Stimulated activated CD8-positive, alpha-beta memory T cell treated with anti-CD3 and anti-CD28 coated beads, Interleukin-2, amount 100 ng/mL, for 48 hours (primary cell): ENCODE data around the gene CALN1.
"Not testable (repeated sequence)": the region's sequence is repeated elsewhere in the genome, so short reads cannot be mapped to it uniquely, and the experiment has no call there.

Experiments
- DNase-seq, 2 donors: peaks; one replicate each; pipeline ENCODE4 v3.0.0-alpha.2; 2020; ENCODE audit warnings: low read depth in 2 of 2

CALN1 gene

DNA sequence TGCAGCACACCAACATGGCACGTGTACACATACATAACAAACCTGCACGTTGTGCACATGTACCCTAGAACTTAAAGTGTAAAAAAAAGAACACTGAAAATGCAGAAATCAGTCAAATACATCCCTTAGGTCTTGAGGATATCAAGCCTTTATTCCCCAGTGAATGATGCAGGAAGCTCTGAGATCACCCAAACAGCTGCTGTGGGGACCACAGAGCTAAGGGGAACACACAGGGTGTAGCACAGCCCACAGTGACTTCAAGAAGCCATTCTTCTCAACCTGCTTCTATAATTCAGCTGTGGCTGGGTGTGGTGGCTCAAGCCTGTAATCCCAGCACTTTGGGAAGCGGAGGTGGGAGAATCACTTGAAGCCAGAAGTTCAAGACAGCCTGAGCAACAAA lies 314.9 kb downstream of the CALN1 start:
- DNase-seq = no peak

DNA sequence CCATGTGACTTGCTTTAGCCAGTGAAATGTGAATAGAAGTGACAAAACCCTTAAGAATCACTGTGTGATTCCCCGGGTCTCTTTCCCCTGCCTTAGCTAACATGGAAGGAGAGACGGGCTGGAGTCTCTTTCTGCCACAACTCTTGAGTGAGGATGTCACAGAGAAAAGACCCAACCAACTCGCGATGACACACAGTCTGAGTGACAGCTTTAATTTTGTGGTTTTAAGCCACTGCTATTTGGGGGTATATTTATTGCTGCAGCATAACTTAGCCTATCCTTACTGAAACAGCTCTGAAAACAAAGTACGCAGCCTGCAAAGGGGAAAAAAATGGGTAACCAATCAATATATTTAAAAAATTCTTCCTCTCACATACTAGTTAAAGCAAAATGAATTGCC lies 319.4 kb downstream of the CALN1 start:
- DNase-seq = no peak

DNA sequence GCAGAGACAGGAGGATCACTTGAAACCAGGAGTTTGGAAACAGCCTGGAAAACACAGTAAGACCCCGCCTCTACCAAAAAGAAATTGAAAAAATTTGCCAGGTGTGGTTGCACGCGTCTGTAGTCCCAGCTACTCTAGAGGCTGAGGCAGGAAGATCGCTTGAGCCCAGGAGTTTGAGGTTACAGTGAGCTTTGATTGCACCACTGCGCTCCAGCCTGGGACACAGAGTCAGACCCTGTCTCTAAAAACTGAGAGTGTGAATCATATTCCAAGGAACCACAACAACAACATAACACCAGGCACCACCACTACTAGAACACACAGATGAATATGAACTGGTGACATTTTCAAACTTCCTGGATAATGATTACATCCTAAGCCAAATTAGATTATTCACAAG lies 324.2 kb downstream of the CALN1 start:
- no peak for DNase-seq

DNA sequence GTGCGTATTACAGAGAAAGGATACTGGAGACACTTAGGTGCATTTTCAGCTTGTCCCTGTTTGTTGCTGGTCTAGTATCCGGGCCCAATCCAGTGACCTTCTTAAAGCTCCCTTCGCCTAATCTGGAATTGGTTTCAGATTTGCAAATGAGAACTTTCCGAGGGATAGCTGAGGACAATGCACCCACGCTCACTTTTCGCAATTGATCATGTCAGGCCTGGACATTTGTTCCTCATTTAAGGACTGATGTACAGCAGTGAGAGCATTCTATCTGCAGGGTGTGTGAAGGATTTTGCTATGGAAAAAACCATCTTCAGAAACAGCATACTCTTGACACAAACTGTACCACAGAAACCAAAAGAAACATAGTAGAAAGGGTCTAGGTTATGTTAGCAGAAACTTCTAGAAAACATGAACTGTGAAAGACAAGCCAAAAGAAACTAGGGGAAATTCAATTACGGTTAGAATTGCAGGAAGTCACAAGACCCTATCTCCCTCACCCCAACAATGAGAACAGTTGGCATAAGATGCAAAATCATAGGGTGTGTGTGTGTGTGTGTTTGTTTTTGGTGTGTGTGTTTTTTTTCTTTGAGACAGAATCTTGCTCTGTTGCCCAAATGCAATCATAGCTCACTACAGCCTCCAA lies 331.1 kb downstream of the CALN1 start:
- DNase-seq = no peak

DNA sequence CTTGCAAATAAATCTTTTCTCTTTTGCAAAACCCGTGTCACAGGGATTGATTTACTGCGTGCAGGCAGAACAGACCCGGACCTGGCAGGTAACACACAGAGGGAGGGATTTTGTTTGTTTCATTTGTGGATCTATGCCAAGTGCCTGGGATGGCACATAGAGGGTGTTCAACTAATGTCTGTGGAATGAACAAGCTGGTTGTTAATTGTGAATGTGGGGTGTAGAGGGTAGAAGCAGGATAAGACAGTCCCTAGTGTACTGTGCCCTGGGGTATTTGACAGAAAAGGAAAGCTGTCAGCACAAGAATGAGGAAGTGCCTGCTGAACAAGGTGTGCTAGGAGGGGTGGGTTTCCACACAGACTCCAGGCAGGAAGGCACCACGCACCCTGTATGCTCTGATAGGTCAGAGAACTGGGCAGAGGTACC lies 331.8 kb downstream of the CALN1 start:
- DNase-seq = no peak

DNA sequence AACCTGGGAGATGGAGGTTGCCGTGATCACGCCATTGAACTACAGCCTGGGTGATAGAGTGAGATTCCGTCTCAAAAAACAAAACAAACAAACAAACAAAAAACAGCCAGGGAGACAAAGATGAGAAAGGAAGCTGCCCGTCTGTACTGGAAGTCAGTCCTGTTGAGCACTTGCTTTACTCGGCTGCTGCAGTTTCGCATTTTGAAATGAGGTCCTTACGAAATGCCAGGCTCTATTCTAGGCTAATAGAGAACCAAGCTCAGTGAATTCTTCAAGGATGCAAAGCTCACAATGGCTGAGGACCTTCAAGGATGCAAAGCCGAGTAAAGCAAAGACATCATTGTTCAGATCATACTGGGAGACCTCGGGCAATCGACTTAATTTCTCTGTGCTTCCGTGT lies 333.3 kb downstream of the CALN1 start:
- no peak for DNase-seq

DNA sequence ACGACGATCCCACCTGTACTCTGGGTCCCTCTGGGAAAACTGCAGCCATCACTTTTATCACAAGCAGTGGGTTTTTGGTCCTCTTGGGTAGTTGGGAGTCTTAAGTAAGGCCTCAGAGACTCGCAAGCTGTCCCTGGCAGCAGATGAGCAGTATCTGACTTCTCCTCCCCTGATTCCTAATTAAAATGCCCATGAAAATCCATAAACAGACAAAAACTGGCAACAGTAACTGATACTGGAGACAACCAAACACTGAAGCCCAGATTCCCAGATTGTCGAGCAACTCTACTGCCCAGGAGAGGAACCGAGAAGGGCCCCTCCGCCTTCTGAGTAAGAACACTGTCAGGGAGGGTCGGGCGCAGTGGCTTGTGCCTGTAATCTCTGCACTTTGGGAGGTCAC lies 333.8 kb downstream of the CALN1 start:
- DNase-seq = no peak

DNA sequence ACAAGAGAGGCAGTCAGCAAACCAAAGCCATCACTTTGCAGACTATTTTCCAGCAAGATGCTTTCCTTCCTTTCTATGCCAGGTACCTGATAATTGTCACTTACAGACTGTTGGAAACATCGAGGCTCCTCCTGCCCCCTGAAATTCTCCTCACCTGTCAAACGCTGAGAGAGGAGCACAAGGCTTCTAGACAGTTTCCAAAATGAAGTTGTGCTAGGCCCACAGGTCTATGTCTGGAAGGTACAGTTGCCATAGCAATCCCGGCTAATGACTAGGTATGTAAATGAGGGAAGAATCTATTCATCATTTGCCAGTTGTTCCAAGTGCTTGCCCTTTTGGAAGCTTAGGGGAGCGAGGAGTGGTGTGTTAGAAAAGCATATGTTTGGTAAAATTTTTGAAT lies 334.4 kb downstream of the CALN1 start:
- no peak for DNase-seq

DNA sequence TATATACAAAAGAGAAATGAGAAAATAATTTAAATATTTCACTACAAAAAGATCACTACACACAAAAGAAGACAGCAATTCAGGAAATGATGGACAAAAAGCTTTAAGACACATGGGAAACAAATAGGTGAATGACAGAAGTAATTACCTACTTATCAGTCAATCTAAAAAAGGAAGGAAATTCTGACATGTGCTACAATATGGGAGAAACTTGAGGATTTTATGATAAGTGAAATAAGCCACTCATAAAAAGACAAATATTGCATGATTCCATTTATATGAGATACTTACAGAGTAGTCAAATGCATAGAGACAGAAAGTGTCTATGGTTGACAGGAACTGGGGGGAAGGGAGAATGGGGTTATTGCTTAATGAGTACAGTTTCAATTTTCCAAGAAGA lies 339.2 kb downstream of the CALN1 start:
- no peak for DNase-seq

DNA sequence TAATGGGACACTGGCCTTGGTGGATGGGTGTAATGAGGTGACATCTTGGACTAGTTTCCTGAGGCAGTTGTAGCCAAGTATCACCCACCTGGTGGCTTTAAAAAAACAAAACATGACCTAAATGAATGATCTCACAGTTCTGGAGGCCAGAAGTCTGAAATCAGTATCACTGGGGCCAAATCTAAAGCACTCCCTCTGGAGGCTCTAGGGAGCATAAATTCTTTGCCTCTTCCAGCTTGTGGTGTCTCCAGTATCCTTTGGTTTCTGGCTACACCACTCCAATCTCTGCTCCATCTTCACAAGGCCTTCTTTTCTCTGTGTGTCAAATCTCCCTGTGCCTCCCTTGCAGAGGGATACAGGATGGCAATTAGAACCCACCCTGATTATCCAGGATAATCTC lies 342.9 kb downstream of the CALN1 start:
- DNase-seq = no peak

DNA sequence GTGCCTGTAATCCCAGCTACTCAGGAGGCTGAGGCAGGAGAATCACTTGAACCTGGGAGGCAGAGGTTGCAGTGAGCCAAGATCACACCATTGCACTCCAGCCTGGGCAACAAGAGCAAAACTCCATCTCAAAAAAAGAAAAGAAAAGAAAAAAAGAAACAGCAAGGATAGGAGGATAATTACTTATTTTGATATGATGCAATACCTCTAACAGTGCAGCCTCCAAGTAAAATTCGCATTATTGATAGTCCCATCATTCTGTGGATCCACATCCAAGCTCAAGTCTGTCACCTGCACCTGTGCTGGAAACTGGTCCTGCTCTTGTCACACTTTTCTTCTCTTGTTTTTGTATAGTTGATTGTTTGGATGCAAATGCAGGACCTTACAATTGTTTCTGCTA lies 346.4 kb downstream of the CALN1 start:
- DNase-seq = not testable (repeated sequence)

DNA sequence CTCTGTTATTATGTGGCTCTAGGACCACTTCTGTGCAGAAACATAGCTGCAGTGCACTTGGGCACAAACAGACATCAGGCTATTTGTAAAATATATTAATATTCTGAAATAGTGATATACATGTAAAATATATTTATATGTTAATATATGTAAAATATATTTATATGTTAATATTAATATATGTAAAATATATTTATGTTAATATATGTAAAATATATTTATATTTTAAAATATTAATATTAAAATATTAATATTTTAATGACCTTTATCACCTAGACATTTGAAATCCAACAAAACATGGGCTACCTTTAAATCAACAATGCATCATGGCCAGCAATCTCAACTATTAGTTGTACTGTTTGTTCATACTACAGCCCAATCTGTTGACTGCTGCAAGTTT lies 347.2 kb downstream of the CALN1 start:
- DNase-seq = no peak

DNA sequence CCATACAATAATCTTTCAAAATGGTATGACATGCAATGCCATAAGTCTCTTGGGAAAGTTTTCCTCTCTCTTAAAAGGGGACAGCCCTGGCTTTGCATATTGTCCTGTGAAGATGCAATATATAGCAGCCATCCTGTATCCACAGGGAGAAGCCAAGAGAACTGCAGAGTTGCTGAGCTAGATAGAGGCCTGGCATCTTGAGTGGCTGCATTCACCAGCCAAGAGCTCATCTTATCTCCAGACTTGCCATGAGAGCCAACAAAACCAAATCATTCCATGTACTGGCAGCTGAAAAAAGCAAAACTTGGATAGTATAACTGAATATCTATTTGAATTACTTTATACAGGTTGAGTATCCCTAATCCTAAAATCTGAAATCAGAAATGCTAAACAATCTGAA lies 348.8 kb downstream of the CALN1 start:
- DNase-seq = no peak

DNA sequence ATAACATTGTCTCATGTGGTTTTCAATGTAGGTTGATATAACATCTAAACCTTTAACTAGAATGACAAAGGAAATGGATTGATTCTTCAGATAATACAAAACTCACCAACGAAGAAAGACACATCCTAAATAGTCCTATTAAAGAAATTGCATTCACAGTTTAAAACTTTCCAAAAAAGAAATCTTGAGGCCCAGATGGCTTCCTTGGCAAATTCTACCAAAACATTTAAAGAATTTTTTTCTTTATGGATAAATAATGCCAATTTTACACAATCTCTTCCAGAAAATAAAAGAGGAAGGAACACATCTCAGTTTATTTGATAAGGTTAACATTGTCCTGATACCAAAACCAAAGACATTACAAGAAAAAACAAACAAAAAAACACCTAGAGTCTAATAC lies 349.5 kb downstream of the CALN1 start:
- no peak for DNase-seq

DNA sequence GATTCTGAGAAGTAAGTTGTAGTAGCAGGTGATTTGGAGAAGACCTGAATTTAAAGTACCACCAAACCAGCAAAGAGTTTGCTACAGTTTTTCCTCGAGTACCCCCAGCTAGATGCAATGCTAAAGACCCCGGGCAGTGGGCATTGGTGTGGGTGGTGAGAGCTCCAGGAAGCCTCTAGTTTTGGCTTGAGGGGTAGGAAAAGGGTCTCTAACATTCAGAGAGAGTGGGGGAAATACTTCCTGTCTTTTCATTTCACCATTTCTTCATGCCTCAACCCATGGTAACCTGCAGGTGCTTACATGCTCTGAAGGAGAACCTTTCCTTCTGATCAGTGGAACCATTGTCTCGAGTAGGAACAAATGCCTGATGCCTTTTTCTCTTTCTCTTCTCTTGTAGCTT lies 352.2 kb downstream of the CALN1 start:
- no peak for DNase-seq

DNA sequence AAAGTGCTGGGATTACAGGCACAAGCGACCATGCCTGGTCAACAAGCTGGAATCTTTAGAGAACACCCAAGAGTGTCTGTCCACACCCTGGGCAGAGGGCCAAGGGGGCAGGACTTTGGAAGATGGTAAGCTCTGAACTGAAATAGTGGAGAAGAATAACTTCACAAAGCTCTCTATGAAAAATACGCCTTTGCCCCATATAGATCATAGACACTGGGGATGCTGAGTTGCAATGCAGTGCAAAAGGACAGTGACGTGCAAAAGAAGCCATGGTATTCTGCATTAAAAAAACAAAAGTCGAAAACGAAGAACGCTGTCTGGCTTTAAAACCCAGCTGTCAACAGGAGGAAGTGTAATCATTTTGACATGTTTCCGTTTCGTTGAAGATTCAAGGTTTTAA lies 353.6 kb downstream of the CALN1 start:
- no peak for DNase-seq

DNA sequence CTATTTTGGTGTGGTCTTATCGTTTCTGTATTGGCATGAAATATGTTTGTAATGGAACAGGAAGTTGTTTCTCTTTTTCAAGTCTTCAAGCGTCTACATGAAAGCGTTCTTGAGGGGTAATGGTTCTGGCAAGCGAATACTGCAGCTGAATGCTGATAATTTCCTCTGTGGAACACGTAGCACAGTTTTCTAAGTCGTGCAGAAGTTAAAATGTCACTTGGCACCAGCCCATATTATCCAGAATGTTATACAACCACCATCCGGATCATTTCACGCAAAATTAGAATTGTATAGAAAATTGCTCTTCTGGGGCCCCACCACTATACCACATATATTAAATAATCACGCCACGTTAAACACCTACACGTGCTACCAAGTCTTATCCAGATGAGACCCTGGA lies 354.3 kb downstream of the CALN1 start:
- no peak for DNase-seq

DNA sequence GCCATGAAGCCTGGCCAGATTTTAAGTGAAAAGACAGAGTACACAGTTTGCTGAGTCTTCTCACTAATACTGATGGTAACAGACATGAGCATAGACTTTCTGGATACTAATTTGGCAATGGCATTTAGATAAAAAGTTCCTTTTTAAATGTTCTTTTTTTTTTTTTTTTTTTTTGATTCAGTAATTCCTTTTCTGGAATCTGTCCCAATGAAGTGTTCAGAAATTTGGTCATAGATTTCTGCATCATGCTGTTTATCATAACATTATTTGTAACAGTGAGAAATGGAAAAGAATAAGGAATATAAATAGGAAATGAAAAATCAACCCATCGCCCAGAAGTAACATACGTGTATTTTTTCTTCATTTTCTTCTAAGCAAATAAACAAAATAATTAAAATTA lies 354.9 kb downstream of the CALN1 start:
- no peak for DNase-seq

DNA sequence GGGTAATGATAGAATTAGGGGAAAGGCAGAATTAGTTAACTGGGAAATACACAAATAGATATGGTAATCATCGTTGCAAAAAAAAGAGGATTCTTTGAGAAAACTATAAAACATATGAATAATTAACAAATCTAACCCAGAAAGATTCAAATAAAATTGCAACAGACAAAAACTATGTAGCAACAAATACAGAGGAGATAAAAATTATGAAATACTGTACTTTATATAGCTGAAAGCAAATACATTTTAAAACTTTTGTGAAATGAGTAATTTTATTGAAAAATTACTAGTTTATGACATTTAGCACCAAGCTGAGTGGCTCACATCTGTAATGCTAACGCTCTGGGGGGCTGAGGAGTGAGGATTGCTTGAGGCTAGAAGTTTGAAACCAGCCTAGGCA lies 356.7 kb downstream of the CALN1 start:
- no peak for DNase-seq

DNA sequence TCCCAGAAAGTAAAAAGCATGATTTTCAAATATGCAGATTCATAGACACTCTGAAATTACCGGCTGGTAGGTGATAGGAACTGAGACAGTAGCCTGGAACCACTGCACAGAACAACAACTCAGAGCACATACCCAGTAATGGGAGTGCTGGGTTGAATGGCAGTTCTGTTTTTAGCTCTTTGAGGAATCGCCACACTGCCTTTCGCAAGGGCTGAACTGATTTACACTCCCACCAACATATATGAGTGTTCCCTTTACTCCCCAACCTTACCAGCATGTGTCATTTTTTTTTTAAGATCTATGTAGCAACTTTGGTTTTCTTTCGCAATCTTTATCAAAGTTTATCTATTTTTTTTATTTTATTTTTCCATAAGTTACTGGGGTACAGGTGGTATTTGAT lies 358.8 kb downstream of the CALN1 start:
- no peak for DNase-seq

DNA sequence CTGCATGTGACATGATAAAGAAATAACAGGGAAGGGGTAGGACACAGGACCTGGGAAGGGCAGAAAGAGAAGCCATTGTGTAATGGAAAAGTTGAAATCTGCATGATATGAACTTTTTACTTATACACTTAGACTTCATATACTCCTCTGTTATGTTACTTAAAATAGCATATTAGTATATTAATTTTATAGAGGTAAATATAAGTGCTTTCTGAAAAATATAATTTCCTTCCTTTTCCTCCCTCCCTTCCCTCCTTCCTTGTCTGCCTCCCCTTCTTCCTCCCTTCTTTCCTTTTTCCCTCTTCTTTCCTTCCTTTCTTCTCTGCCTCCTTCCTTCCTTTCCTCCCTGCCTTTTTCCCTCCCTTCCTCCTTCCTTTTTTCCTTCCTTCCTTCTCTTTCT lies 363.7 kb downstream of the CALN1 start:
- DNase-seq = no peak

DNA sequence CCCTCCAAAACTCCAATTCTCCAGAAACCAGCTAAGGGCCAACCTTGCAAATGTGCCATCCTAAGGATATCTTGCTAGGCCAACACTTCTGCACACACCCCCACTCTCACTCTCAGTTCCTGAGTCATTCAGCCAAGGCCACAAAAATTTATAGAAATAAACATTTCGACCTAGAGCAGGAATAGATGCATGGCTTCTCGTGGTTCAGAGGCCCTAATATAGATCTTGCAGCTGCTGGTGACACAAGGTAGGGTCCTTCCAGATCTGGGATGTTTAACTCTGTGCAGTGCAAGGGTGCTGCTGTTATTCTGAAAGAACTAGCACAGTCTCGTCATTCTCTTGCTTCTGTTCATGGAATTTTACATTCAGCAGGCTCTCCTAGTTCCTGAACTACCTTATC lies 369.3 kb downstream of the CALN1 start:
- no peak for DNase-seq

DNA sequence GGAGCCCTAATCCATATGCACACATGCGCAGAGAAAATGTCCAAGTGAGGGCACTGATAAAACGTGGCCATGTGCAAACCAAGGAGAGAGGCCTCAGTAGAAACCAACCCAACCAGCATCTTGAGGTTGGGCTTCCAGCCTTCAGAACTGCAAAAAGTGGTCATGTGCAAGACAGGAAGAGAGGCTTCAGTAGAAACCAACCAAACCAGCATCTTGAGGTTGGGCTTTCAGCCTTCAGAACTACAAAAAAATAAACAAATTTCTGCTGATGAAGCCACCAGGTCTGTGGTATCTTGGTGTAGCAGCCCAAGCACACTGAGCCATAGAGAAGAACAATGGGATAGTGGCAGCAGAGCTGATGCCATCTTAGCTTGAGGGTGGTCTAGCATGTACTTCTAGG lies 371.5 kb downstream of the CALN1 start:
- DNase-seq = no peak

DNA sequence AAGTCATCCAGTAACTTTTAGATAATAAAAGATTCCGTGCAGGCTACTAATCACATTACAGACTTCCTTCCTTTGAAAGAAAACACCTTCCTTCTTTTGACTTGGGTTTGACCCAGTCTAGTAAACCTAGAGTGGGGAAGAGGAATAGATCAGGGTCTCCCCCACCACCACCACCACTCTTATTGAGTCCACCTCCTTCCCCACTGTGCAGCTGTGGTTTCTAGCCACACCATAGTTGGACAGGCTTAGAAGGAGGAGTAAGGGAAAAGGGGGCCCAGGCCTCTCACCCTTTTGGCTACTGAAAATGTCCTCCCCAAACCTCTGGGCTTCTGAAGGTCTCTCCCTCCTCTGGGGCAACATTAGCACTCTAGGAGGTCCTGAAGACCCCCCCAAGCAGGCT lies 372.7 kb downstream of the CALN1 start:
- DNase-seq = no peak
